ENCODE results near the gene DIO1. TPM values are rescaled to one million over a fixed set of nuclear protein-coding genes. Genes with fewer than 3 reads are reported as not detected.
A peak's percentile ranks its signal among the peaks of the same experiment; 100 is the strongest.

Gene DIO1
- total RNA-seq (2021): 0.23 TPM in 1 of 3 replicates, not detected in the others
- Bru-seq, nascent RNA: percentile 5 among the genes with signal in this experiment
- long read RNA-seq, experiment 1: 0 reads
- long read RNA-seq, experiment 2: 0 reads
- long read RNA-seq, experiment 3: 0 reads

DNA sequence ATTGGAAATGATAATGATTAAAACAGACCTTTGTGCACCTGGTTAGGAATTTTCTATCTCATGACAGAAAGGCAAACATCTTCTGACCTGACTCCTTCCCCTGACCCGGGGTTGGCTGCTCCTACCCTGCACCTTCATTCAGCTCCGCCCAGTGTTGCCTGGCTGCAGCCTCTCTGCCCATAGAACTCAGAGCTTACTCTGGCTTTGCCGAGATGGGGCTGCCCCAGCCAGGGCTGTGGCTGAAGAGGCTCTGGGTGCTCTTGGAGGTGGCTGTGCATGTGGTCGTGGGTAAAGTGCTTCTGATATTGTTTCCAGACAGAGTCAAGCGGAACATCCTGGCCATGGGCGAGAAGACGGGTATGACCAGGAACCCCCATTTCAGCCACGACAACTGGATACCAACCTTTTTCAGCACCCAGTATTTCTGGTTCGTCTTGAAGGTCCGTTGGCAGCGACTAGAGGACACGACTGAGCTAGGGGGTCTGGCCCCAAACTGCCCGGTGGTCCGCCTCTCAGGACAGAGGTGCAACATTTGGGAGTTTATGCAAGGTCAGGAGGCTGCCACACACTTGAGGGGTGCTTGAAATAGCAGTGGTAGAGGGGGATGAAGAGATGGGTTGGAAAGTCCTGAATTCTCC lies at the start of gene DIO1:
Gene DIO1, plus strand, starts transcription at position 189 of the 638 bp plus-strand sequence. Its CDS starts 24 bp downstream, at position 213.
- DNase-seq (ENCODE audit: low spot score): peak; percentile 44
- peaks cover 19% of the 10 kb centered on the region for H3K27me3 Mint-ChIP-seq (ENCODE audit: low read depth)
- peaks cover 10% of the 10 kb centered on the region for H3K4me1 Mint-ChIP-seq
- ATAC-seq: peak; percentile 40
- POLR2A ChIA-PET: no interaction called here
- H3K9me3 Mint-ChIP-seq: no peaks in the 10 kb centered on the region
- no peak within 1 kb of the TSS for H3K4me3 Mint-ChIP-seq
- H3K27ac Mint-ChIP-seq: no peak within 1 kb of the TSS; the same call in 1 of the 2 replicates
- CTCF ChIA-PET: interaction anchor here (0.9 kb wide), 1 partner anchor 15 kb away, joined by 3 read pairs; no protein-coding TSS in a partner anchor
- H3K36me3 Mint-ChIP-seq: no peaks in the 10 kb centered on the region
- no peak for TF ChIP-seq ZNF219 (CRISPR knock-in tag; IDR thresholded peaks at IDR 0.05; ENCODE audit: borderline replicate concordance)
- TF ChIP-seq FOXK1 (CRISPR knock-in tag; IDR thresholded peaks at IDR 0.05): no peak
- TF ChIP-seq ZNF512 (CRISPR knock-in tag; IDR thresholded peaks at IDR 0.05; ENCODE audit: borderline replicate concordance): no peak
- TF ChIP-seq GABPB1 (CRISPR knock-in tag; IDR thresholded peaks at IDR 0.05): no peak
- no peak for TF ChIP-seq JAZF1 (CRISPR knock-in tag; IDR thresholded peaks at IDR 0.05)
- no peak for TF ChIP-seq ZNF396 (CRISPR knock-in tag; IDR thresholded peaks at IDR 0.05; ENCODE audit: borderline replicate concordance)
- TF ChIP-seq OVOL2 (CRISPR knock-in tag; IDR thresholded peaks at IDR 0.05; ENCODE audit: borderline replicate concordance): no peak
- TF ChIP-seq FOXP1 (CRISPR knock-in tag; IDR thresholded peaks at IDR 0.05; ENCODE audit: borderline replicate concordance): no peak
- TF ChIP-seq TEAD4 (CRISPR knock-in tag; IDR thresholded peaks at IDR 0.05): no peak
- no peak for TF ChIP-seq CBFB (CRISPR knock-in tag; IDR thresholded peaks at IDR 0.05; ENCODE audit: low read depth)

DNA sequence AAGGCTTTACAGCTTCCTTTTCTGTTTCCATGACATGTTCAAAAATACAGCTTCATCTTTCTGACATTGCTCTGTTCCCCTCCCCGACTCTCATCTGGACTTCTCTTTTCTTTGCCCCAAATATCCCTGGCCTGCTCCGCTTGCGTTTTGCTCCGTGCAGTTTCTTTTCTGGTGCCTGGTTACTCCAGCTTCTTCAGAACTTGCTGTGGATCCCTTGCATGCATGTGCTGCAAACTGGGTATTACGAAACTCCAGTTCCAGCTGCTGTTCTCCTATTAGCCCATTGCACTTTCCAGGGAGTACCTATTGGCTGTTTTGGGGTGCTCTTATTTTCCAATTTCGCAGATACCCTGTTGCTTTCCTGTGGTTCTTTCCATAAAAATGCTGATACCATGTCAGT lies 46.0 kb upstream of the DIO1 start:
- ChIA-PET POLR2A (interaction anchor here (1.2 kb wide), 1 partner anchor 111 kb away, joined by 4 read pairs; no protein-coding TSS in a partner anchor), CTCF (interaction anchor here (1.1 to 1.3 kb wide), 2 partner anchors 10 to 144 kb away, joined by 3 to 5 read pairs; no protein-coding TSS in a partner anchor)
- no peak overlapping the region for H3K4me3 Mint-ChIP-seq
- H3K27me3 Mint-ChIP-seq (ENCODE audit: low read depth): no peaks in the 10 kb centered on the region; the same call in 1 of the 2 replicates
- peaks cover 7% of the 10 kb centered on the region; the same call in 1 of the 2 replicates for H3K36me3 Mint-ChIP-seq
- ATAC-seq (no peak), DNase-seq (ENCODE audit: low spot score) (no peak)
- peaks cover 3% of the 10 kb centered on the region; the same call in 1 of the 2 replicates for H3K9me3 Mint-ChIP-seq
- no peaks in the 10 kb centered on the region for H3K4me1 Mint-ChIP-seq
- H3K27ac Mint-ChIP-seq: no peak overlapping the region
- no peak for TF ChIP-seq IRF2 (CRISPR knock-in tag; IDR thresholded peaks at IDR 0.05; ENCODE audit: borderline replicate concordance, low read depth)
- TF ChIP-seq, protein P1, sequence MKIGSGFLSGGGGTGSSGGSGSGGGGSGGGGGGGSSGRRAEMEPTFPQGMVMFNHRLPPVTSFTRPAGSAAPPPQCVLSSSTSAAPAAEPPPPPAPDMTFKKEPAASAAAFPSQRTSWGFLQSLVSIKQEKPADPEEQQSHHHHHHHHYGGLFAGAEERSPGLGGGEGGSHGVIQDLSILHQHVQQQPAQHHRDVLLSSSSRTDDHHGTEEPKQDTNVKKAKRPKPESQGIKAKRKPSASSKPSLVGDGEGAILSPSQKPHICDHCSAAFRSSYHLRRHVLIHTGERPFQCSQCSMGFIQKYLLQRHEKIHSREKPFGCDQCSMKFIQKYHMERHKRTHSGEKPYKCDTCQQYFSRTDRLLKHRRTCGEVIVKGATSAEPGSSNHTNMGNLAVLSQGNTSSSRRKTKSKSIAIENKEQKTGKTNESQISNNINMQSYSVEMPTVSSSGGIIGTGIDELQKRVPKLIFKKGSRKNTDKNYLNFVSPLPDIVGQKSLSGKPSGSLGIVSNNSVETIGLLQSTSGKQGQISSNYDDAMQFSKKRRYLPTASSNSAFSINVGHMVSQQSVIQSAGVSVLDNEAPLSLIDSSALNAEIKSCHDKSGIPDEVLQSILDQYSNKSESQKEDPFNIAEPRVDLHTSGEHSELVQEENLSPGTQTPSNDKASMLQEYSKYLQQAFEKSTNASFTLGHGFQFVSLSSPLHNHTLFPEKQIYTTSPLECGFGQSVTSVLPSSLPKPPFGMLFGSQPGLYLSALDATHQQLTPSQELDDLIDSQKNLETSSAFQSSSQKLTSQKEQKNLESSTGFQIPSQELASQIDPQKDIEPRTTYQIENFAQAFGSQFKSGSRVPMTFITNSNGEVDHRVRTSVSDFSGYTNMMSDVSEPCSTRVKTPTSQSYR (CRISPR knock-in tag; IDR thresholded peaks at IDR 0.05): no peak
- TF ChIP-seq, protein P2, sequence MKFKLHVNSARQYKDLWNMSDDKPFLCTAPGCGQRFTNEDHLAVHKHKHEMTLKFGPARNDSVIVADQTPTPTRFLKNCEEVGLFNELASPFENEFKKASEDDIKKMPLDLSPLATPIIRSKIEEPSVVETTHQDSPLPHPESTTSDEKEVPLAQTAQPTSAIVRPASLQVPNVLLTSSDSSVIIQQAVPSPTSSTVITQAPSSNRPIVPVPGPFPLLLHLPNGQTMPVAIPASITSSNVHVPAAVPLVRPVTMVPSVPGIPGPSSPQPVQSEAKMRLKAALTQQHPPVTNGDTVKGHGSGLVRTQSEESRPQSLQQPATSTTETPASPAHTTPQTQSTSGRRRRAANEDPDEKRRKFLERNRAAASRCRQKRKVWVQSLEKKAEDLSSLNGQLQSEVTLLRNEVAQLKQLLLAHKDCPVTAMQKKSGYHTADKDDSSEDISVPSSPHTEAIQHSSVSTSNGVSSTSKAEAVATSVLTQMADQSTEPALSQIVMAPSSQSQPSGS (CRISPR knock-in tag; IDR thresholded peaks at IDR 0.05; ENCODE audit: borderline replicate concordance, low read depth): no peak
- TF ChIP-seq ZNF317 (CRISPR knock-in tag; IDR thresholded peaks at IDR 0.05; ENCODE audit: borderline replicate concordance, low read depth): no peak
- no peak for TF ChIP-seq USF1 (CRISPR knock-in tag; IDR thresholded peaks at IDR 0.05)
- TF ChIP-seq NR3C1 (CRISPR knock-in tag; conservative IDR thresholded peaks at IDR 0.05; ENCODE audit: low read depth): no peak
- TF ChIP-seq RELA (CRISPR knock-in tag; IDR thresholded peaks at IDR 0.05; ENCODE audit: borderline replicate concordance): no peak
- TF ChIP-seq ZNF671 (CRISPR knock-in tag; IDR thresholded peaks at IDR 0.05): no peak
- TF ChIP-seq ZNF532 (CRISPR knock-in tag; IDR thresholded peaks at IDR 0.05; ENCODE audit: borderline replicate concordance): no peak
- no peak for TF ChIP-seq ZNF416 (CRISPR knock-in tag; IDR thresholded peaks at IDR 0.05)
- TF ChIP-seq, protein P3, sequence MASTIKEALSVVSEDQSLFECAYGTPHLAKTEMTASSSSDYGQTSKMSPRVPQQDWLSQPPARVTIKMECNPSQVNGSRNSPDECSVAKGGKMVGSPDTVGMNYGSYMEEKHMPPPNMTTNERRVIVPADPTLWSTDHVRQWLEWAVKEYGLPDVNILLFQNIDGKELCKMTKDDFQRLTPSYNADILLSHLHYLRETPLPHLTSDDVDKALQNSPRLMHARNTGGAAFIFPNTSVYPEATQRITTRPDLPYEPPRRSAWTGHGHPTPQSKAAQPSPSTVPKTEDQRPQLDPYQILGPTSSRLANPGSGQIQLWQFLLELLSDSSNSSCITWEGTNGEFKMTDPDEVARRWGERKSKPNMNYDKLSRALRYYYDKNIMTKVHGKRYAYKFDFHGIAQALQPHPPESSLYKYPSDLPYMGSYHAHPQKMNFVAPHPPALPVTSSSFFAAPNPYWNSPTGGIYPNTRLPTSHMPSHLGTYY (CRISPR knock-in tag; IDR thresholded peaks at IDR 0.05): no peak
- no peak for TF ChIP-seq JAZF1 (CRISPR knock-in tag; IDR thresholded peaks at IDR 0.05)
- TF ChIP-seq TEAD4 (CRISPR knock-in tag; IDR thresholded peaks at IDR 0.05): no peak
